ENCODE results near the gene GLS. TPM values are rescaled to one million over a fixed set of nuclear protein-coding genes. Genes with fewer than 3 reads are reported as not detected.

GLS gene
- total and polyA plus RNA-seq, 3 experiments from 2014 or later: 50.9 to 222 (median 209) TPM

DNA sequence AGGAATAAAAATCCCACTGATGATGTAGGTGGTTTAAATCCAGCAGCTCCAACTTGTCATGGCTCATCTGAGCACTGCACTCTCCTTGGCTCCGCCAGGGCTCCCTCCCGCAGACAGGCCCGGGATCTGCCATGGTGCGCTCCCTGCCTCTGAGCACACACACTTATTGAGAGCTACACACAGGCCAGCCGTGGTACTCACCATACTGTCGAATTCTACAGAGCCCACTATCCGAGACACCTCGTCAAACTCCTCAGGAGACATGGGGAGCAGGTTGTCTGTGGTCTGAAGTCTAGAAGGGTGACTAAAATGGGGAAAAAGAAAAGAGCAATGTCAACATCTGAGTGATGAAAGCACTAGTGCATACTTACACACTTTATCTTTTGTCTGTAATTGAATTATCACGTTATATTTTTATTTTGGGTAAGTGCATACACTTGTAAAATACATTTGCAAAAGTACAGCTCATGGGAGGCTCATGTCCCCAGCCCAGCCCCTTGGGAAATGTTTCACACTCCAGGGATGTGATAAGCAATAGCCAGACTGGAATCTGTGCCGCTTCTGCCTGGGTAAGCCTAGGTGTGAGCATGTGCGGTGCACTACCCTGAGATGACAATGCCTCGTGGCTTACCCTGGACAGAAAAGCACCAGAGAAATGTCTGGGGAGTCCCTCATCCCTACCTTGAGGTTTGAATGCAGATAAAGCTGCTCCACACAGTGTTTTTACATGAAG is 94.2 kb downstream of the GLS start:
- Histone ChIP-seq H3K27me3 (ENCODE audit: insufficient read depth, low read length, poor library complexity, severe bottlenecking) (no peaks in the 10 kb centered on the region), H3K27ac (ENCODE audit: low read depth, low read length) (no peak overlapping the region), H3K36me3 (ENCODE audit: insufficient read depth, low read length) (peaks cover 92% of the 10 kb centered on the region), H3K4me3 (ENCODE audit: low read length) (no peak overlapping the region), H3K4me1 (ENCODE audit: insufficient read depth, low read length) (no peaks in the 10 kb centered on the region), H3K9me3 (ENCODE audit: low read length) (no peaks in the 10 kb centered on the region)
- Mint-ChIP-seq H3K27ac (peak overlapping the region; percentile 33 to 77 (median 56)), H3K4me1 (peaks cover 3 to 8% (median 5%) of the 10 kb centered on the region in 3 donors), H3K9me3 (no peaks in the 10 kb centered on the region), H3K27me3 (peaks cover 0 to 2% of the 10 kb centered on the region in 2 donors), H3K36me3 (peaks cover 13 to 97% (median 43%) of the 10 kb centered on the region in 3 donors), H3K4me3 (no peak overlapping the region)
- POLR2A ChIA-PET: no interaction called here
- CTCF ChIA-PET: interaction anchor here (1.3 kb wide), 1 partner anchor 125 kb away, joined by 4 read pairs; no protein-coding TSS in a partner anchor
- no peak for DNase-seq

DNA sequence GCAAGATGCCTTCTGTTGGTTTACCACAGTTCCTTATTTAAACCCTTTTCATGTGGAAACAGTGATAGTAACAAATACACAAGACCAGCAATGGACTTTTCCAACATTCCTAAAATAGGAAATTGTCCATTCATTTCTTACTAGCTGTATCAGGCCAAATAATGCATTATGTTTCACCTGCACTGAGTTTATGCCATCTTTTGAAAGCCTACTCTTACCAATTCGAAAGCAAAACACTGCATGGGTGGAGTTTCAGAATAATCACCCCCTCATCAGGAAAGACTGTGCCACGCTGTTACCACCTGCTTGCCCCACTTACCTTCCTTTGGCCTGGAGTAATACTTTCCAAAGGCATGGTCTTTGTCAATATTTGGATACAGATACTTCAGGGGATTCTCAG is 95.9 kb downstream of the GLS start:
- Mint-ChIP-seq H3K27me3 (no peaks in the 10 kb centered on the region), H3K9me3 (no peaks in the 10 kb centered on the region), H3K4me3 (no peak overlapping the region), H3K36me3 (peaks cover 22 to 97% (median 47%) of the 10 kb centered on the region in 3 donors), H3K4me1 (peaks cover 0 to 10% (median 7%) of the 10 kb centered on the region in 3 donors), H3K27ac (peak overlapping the region in 6 of 8 donors; percentile 9 to 80 (median 36))
- ChIA-PET POLR2A (no interaction called here), CTCF (interaction anchor here (1.5 kb wide), 1 partner anchor 29 kb away, joined by 3 read pairs; no protein-coding TSS in a partner anchor)
- no peak for DNase-seq
- no peak overlapping the region for H3K4me3 ChIP-seq (ENCODE audit: low read length)
- H3K27ac ChIP-seq (ENCODE audit: low read depth, low read length): no peak overlapping the region
- H3K27me3 ChIP-seq (ENCODE audit: insufficient read depth, low read length, poor library complexity, severe bottlenecking): no peaks in the 10 kb centered on the region
- H3K4me1 ChIP-seq (ENCODE audit: insufficient read depth, low read length): peaks cover 3% of the 10 kb centered on the region
- H3K9me3 ChIP-seq (ENCODE audit: low read length): no peaks in the 10 kb centered on the region
- peaks cover 93% of the 10 kb centered on the region for H3K36me3 ChIP-seq (ENCODE audit: insufficient read depth, low read length)

DNA sequence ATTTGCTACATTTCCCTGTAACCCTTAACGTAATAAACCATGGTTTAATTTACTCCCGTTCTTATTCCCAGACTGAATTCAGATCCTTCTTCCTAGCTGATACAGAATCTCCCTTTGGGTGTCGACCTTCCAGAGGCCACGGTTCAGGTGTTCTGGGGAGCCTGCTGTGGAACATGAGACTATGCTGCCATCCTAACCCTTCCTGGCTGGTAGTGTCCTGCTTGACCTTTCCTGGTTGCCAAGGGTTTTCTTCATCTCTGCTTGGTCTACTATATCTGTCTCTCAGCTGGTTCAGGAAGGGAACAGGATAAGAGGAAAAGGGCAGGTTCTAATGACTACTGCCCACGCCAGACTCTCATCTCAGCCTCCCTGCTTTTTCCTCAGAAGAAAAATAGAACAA is 96.9 kb downstream of the GLS start:
- H3K27ac Mint-ChIP-seq: peak overlapping the region in 7 of 8 donors; percentile 17 to 85 (median 53)
- no peak overlapping the region for H3K4me3 ChIP-seq (ENCODE audit: low read length)
- no peaks in the 10 kb centered on the region for H3K9me3 Mint-ChIP-seq
- peaks cover 5 to 17% (median 7%) of the 10 kb centered on the region in 3 donors for H3K4me1 Mint-ChIP-seq
- H3K9me3 ChIP-seq (ENCODE audit: low read length): no peaks in the 10 kb centered on the region
- H3K36me3 Mint-ChIP-seq: peaks cover 22 to 97% (median 49%) of the 10 kb centered on the region in 3 donors
- peaks cover 97% of the 10 kb centered on the region for H3K36me3 ChIP-seq (ENCODE audit: insufficient read depth, low read length)
- H3K4me1 ChIP-seq (ENCODE audit: insufficient read depth, low read length): peaks cover 13% of the 10 kb centered on the region
- ChIA-PET POLR2A (no interaction called here), CTCF (no interaction called here)
- no peaks in the 10 kb centered on the region for H3K27me3 ChIP-seq (ENCODE audit: insufficient read depth, low read length, poor library complexity, severe bottlenecking)
- no peak for DNase-seq
- H3K27ac ChIP-seq (ENCODE audit: low read depth, low read length): no peak overlapping the region
- H3K27me3 Mint-ChIP-seq: no peaks in the 10 kb centered on the region
- H3K4me3 Mint-ChIP-seq: no peak overlapping the region

DNA sequence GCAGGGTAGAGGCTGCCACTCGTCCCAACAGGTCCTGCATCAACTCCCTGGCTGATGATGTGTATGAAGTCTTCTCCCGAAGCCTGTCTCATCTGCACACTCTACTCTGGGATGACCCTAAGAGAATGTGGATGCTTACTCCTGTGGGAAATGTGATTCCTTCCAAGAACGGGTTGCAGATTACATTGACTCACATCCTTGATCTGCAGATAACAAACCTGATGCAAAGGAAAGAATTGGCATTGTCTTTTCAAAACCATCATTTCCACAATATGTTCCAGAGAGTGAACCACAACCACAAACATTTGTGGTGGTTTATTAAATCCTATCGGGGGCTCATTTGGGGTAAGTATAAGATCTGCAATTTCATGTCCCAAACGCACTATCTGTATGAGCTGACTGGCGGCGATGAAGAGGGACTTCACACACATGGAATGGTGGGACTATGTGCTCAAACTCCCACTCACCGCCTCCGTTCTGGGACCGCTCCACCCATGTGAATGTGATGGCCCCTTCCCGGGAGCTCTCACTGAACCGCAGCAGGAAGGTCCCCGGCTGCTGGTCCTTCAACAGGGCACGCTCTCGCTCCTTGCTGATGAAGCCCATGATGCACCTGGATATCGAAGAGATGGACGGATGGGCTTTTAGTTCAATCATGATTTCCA is 97.9 kb downstream of the GLS start:
- no peak overlapping the region for H3K4me3 Mint-ChIP-seq
- DNase-seq: no peak
- Histone ChIP-seq H3K27me3 (ENCODE audit: insufficient read depth, low read length, poor library complexity, severe bottlenecking) (no peaks in the 10 kb centered on the region), H3K9me3 (ENCODE audit: low read length) (no peaks in the 10 kb centered on the region), H3K36me3 (ENCODE audit: insufficient read depth, low read length) (peaks cover 98% of the 10 kb centered on the region), H3K4me3 (ENCODE audit: low read length) (no peak overlapping the region), H3K4me1 (ENCODE audit: insufficient read depth, low read length) (peaks cover 20% of the 10 kb centered on the region), H3K27ac (ENCODE audit: low read depth, low read length) (no peak overlapping the region)
- ChIA-PET POLR2A (no interaction called here), CTCF (no interaction called here)
- peak overlapping the region in 5 of 8 donors; percentile 51 to 81 (median 61) for H3K27ac Mint-ChIP-seq
- peaks cover 7 to 17% (median 8%) of the 10 kb centered on the region in 3 donors for H3K4me1 Mint-ChIP-seq
- H3K36me3 Mint-ChIP-seq: peaks cover 22 to 98% (median 52%) of the 10 kb centered on the region in 3 donors
- no peaks in the 10 kb centered on the region for H3K9me3 Mint-ChIP-seq
- no peaks in the 10 kb centered on the region for H3K27me3 Mint-ChIP-seq

DNA sequence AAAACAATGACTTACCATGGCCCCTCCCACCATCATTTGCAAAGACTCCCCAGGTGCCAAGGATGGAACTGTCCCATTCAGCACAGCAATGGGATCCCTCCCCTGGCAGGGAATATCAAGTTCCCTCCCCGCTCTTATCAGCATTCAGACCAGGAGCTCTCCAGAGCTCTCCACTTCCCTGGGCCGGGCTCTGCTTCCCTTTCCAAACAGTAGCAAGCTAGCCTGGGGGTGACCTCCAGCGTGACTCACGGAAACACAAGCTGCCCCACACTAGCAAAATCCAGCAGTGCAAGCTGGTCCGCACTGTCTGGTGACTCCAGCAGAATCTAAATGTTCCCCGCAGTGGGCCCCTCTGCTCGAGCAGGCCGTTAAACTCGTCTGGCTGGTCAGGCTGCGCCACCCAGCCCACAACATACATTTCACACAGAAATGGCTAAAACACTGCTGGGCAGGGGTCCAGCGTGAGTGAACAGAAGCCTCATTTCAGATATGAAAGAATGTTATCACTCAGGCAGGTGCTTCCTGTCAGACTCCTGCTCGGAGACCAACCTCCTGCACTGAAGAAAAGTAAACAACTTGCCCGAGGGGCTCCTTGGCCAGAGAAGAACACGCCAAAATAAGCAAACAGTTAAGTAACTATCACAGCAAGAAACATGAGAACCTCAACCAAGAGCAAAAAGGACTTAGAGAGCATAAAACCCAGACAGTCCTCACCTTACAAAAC is 99.4 kb downstream of the GLS start:
- Mint-ChIP-seq H3K27ac (peak overlapping the region; percentile 17 to 92 (median 52)), H3K4me3 (no peak overlapping the region), H3K27me3 (no peaks in the 10 kb centered on the region), H3K4me1 (peaks cover 12 to 23% (median 12%) of the 10 kb centered on the region in 3 donors), H3K9me3 (no peaks in the 10 kb centered on the region), H3K36me3 (peaks cover 22 to 98% (median 50%) of the 10 kb centered on the region in 3 donors)
- H3K9me3 ChIP-seq (ENCODE audit: low read length): no peaks in the 10 kb centered on the region
- no peaks in the 10 kb centered on the region for H3K27me3 ChIP-seq (ENCODE audit: insufficient read depth, low read length, poor library complexity, severe bottlenecking)
- H3K27ac ChIP-seq (ENCODE audit: low read depth, low read length): no peak overlapping the region
- peaks cover 20% of the 10 kb centered on the region for H3K4me1 ChIP-seq (ENCODE audit: insufficient read depth, low read length)
- POLR2A ChIA-PET: no interaction called here
- DNase-seq: no peak
- H3K4me3 ChIP-seq (ENCODE audit: low read length): no peak overlapping the region
- H3K36me3 ChIP-seq (ENCODE audit: insufficient read depth, low read length): peaks cover 98% of the 10 kb centered on the region
- CTCF ChIA-PET: interaction anchor here (0.8 to 2.9 kb wide), 2 partner anchors 14 to 130 kb away, joined by 3 to 8 read pairs; no protein-coding TSS in a partner anchor

DNA sequence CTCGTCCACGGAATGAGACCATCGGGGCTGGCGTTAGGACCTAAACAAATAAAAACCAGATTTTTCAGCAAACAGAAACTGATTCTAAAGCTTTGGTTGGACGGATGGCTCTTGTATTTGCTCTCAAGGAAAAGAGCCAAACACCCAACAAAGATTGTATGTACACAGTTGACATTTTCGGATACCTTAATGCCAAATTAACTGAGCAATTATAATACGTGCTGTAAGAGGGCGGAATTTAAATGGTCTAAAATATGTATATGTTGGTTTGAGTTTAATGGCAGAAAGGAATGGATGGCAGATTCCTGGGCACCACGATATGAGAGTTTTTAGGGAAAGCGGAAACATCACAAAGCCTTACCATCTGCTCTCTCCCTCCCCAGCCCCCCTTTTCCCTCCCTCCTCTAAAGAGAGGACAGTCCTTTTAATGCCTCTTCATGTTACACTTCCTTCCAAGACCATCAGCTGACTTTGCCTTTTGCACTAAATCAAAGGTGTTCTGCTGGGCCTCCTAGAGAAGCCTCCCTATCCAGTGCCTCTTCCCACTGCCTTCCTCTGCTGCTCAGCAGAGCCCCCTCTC is 100.1 kb downstream of the GLS start:
- Mint-ChIP-seq H3K27me3 (no peaks in the 10 kb centered on the region), H3K4me3 (no peak overlapping the region), H3K27ac (peak overlapping the region; percentile 5 to 92 (median 75)), H3K4me1 (peaks cover 14 to 28% (median 15%) of the 10 kb centered on the region in 3 donors), H3K9me3 (no peaks in the 10 kb centered on the region), H3K36me3 (peaks cover 22 to 98% (median 53%) of the 10 kb centered on the region in 3 donors)
- Histone ChIP-seq H3K9me3 (ENCODE audit: low read length) (no peaks in the 10 kb centered on the region), H3K27ac (ENCODE audit: low read depth, low read length) (no peak overlapping the region), H3K36me3 (ENCODE audit: insufficient read depth, low read length) (peaks cover 98% of the 10 kb centered on the region), H3K4me3 (ENCODE audit: low read length) (no peak overlapping the region), H3K27me3 (ENCODE audit: insufficient read depth, low read length, poor library complexity, severe bottlenecking) (no peaks in the 10 kb centered on the region), H3K4me1 (ENCODE audit: insufficient read depth, low read length) (peaks cover 20% of the 10 kb centered on the region)
- DNase-seq: no peak
- ChIA-PET POLR2A (no interaction called here), CTCF (interaction anchor here (2.9 kb wide), 1 partner anchor 130 kb away, joined by 8 read pairs; no protein-coding TSS in a partner anchor)

DNA sequence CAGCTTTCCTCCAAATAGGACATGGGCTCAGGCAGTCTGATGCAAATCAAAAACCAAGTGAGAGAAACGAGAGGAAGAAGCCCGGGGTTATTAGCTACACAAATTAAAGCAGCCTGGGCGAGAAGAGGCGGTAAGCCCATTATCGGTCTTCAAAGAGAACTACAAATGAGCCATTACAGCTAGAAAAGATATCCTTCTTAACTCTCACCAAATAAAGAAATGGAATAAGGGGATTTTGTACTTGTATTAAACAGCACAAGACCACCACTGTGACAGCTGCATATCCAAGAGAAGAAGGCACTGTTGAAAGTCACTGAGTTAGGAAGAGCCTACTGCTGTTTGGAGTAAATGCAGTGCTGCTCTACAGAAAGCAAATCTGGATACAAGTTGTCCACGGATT is 100.7 kb downstream of the GLS start:
- Histone ChIP-seq H3K27ac (ENCODE audit: low read depth, low read length) (no peak overlapping the region), H3K4me1 (ENCODE audit: insufficient read depth, low read length) (peaks cover 20% of the 10 kb centered on the region), H3K4me3 (ENCODE audit: low read length) (no peak overlapping the region), H3K9me3 (ENCODE audit: low read length) (no peaks in the 10 kb centered on the region), H3K36me3 (ENCODE audit: insufficient read depth, low read length) (peaks cover 98% of the 10 kb centered on the region), H3K27me3 (ENCODE audit: insufficient read depth, low read length, poor library complexity, severe bottlenecking) (no peaks in the 10 kb centered on the region)
- no peak for DNase-seq
- ChIA-PET CTCF (interaction anchor here (2.9 kb wide), 1 partner anchor 131 kb away, joined by 8 read pairs; no protein-coding TSS in a partner anchor), POLR2A (no interaction called here)
- Mint-ChIP-seq H3K4me1 (peaks cover 14 to 28% (median 19%) of the 10 kb centered on the region in 3 donors), H3K9me3 (no peaks in the 10 kb centered on the region), H3K27ac (peak overlapping the region in 7 of 8 donors; percentile 5 to 92 (median 74)), H3K4me3 (no peak overlapping the region), H3K36me3 (peaks cover 22 to 98% (median 53%) of the 10 kb centered on the region in 3 donors), H3K27me3 (no peaks in the 10 kb centered on the region)
